Glutamatergic neuron (in vitro differentiated cells): ENCODE results near the gene HNRNPM. TPM values are rescaled to one million over a fixed set of nuclear protein-coding genes. Genes with fewer than 3 reads are reported as not detected.

Experiments
- DNase-seq: peaks from one replicate; pipeline ENCODE4 v3.0.0; 2022
- H3K27ac Mint-ChIP-seq: one replicate; pipeline ENCODE4 v1.8.0; 2020; ENCODE audit warnings: mild to moderate bottlenecking, mixed read lengths, inconsistent platforms; ENCODE audit not compliant: unreplicated experiment
- H3K27me3 Mint-ChIP-seq: one replicate; pipeline ENCODE4 v1.8.0; 2020; ENCODE audit warnings: mild to moderate bottlenecking, moderate library complexity, mixed read lengths, inconsistent platforms; ENCODE audit not compliant: unreplicated experiment
- H3K36me3 Mint-ChIP-seq: one replicate; pipeline ENCODE4 v1.8.0; 2020; ENCODE audit warnings: mild to moderate bottlenecking, mixed read lengths, inconsistent platforms; ENCODE audit not compliant: unreplicated experiment
- H3K4me1 Mint-ChIP-seq: one replicate; pipeline ENCODE4 v1.8.0; 2020; ENCODE audit warnings: mild to moderate bottlenecking, low read depth, mixed read lengths, inconsistent platforms; ENCODE audit not compliant: unreplicated experiment
- H3K4me3 Mint-ChIP-seq: one replicate; pipeline ENCODE4 v1.8.0; 2020; ENCODE audit warnings: mild to moderate bottlenecking, mixed read lengths, inconsistent platforms; ENCODE audit not compliant: unreplicated experiment
- H3K9me3 Mint-ChIP-seq: one replicate; pipeline ENCODE4 v1.8.0; 2020; ENCODE audit warnings: mild to moderate bottlenecking, moderate library complexity, mixed read lengths, inconsistent platforms; ENCODE audit not compliant: unreplicated experiment
- total RNA-seq: library from RNA; stranded (reverse); fragmentation: NEBNext Ultra II Directional; extraction: Animal tissue kit (Norgen Biotek cat#: 25700); gene quantifications from one replicate; pipeline ENCODE4 v1.2.1, GENCODE V29; 2021; ENCODE audit not compliant: unreplicated experiment
- TF ChIP-seq, protein P1 (sequence below): fragments of 200-600 bp; sonication (generic); IDR thresholded peaks from one replicate; pipeline ENCODE4 v1.5.0; 2021; ENCODE audit not compliant: partially characterized antibody, unreplicated experiment

HNRNPM gene
- total RNA-seq, 1 donor from 2014 or later: 184 TPM

DNA sequence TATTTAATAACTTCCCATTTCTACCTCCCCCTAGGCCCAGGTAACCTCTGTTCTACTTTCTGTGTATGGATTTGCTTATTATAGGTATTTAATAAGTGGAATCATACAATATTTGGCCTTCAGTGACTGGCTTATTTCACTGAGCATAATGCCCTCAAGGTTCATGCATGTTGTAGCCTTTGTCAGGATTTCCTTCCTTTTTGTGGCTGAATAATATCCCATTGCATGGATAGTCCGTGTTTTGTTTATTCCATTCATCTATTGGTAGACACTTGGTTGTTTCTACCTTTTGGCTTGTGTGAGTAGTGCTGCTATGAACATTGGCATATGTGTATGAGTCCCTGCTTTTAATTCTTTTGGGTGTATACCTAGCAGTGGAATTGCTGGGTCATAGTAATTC lies 9.4 kb downstream of the HNRNPM start:
- peaks cover 2% of the 10 kb centered on the region for H3K27me3 Mint-ChIP-seq
- no peak overlapping the region for H3K4me3 Mint-ChIP-seq
- TF ChIP-seq, protein P1, sequence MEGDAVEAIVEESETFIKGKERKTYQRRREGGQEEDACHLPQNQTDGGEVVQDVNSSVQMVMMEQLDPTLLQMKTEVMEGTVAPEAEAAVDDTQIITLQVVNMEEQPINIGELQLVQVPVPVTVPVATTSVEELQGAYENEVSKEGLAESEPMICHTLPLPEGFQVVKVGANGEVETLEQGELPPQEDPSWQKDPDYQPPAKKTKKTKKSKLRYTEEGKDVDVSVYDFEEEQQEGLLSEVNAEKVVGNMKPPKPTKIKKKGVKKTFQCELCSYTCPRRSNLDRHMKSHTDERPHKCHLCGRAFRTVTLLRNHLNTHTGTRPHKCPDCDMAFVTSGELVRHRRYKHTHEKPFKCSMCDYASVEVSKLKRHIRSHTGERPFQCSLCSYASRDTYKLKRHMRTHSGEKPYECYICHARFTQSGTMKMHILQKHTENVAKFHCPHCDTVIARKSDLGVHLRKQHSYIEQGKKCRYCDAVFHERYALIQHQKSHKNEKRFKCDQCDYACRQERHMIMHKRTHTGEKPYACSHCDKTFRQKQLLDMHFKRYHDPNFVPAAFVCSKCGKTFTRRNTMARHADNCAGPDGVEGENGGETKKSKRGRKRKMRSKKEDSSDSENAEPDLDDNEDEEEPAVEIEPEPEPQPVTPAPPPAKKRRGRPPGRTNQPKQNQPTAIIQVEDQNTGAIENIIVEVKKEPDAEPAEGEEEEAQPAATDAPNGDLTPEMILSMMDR: no peak
- H3K9me3 Mint-ChIP-seq: no peaks in the 10 kb centered on the region
- H3K4me1 Mint-ChIP-seq: peaks cover 36% of the 10 kb centered on the region
- no peak for DNase-seq
- no peak overlapping the region for H3K27ac Mint-ChIP-seq
- no peaks in the 10 kb centered on the region for H3K36me3 Mint-ChIP-seq

DNA sequence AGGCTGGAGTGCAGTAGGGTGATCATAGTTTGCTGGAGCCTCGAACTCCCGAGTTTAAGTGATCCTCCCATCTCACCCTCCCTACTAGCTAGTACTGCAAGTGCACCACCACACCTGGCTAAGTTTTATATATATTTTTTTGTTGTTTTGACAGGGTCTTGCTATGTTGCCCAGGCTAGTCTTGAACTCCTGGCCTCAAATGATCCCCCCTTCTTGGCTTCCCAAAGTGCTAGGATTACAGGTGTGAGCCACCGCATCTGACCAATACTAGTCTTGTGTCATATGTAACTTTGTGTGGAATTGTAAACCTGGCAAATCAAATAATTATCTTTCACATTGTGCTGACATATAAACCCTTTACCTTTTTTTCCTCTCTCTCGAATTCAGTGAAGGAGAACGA lies 10.2 kb downstream of the HNRNPM start:
- H3K27me3 Mint-ChIP-seq: peaks cover 2% of the 10 kb centered on the region
- no peaks in the 10 kb centered on the region for H3K9me3 Mint-ChIP-seq
- no peaks in the 10 kb centered on the region for H3K36me3 Mint-ChIP-seq
- no peak for DNase-seq
- no peak overlapping the region for H3K4me3 Mint-ChIP-seq
- peaks cover 41% of the 10 kb centered on the region for H3K4me1 Mint-ChIP-seq
- TF ChIP-seq, protein P1: no peak
- no peak overlapping the region for H3K27ac Mint-ChIP-seq

GRCh38 chr19:8456064-8456463 lies 11.3 kb downstream of the HNRNPM start:
- DNase-seq: peak; percentile 47
- peak overlapping the region; percentile 13 for H3K4me3 Mint-ChIP-seq
- peak overlapping the region; percentile 35 for H3K27ac Mint-ChIP-seq
- peaks cover 2% of the 10 kb centered on the region for H3K27me3 Mint-ChIP-seq
- TF ChIP-seq, protein P1: no peak
- H3K9me3 Mint-ChIP-seq: no peaks in the 10 kb centered on the region
- peaks cover 50% of the 10 kb centered on the region for H3K4me1 Mint-ChIP-seq
- no peaks in the 10 kb centered on the region for H3K36me3 Mint-ChIP-seq

GRCh38 chr19:8457209-8457608 lies 12.4 kb downstream of the HNRNPM start:
- no peak for DNase-seq
- no peak overlapping the region for H3K4me3 Mint-ChIP-seq
- H3K27me3 Mint-ChIP-seq: peaks cover 1% of the 10 kb centered on the region
- peaks cover 49% of the 10 kb centered on the region for H3K4me1 Mint-ChIP-seq
- no peaks in the 10 kb centered on the region for H3K9me3 Mint-ChIP-seq
- TF ChIP-seq, protein P1: no peak
- no peak overlapping the region for H3K27ac Mint-ChIP-seq
- no peaks in the 10 kb centered on the region for H3K36me3 Mint-ChIP-seq

GRCh38 chr19:8457827-8458226 lies 13.1 kb downstream of the HNRNPM start:
- DNase-seq: no peak
- H3K4me1 Mint-ChIP-seq: peaks cover 46% of the 10 kb centered on the region
- TF ChIP-seq, protein P1: no peak
- no peaks in the 10 kb centered on the region for H3K36me3 Mint-ChIP-seq
- no peak overlapping the region for H3K27ac Mint-ChIP-seq
- no peaks in the 10 kb centered on the region for H3K27me3 Mint-ChIP-seq
- H3K9me3 Mint-ChIP-seq: no peaks in the 10 kb centered on the region
- H3K4me3 Mint-ChIP-seq: no peak overlapping the region
